Tibial nerve (tissue), 4 donors: ENCODE measurements around the gene PLEKHG7. TPM values are rescaled to one million over a fixed set of nuclear protein-coding genes. Genes with fewer than 3 reads are reported as not detected.
A peak's percentile ranks its signal among the peaks of the same experiment; 100 is the strongest.

ENCODE experiments used
- DNase-seq, 2 donors: peaks; one replicate each; pipeline ENCODE4 v3.0.0-alpha.2; 2019; ENCODE audit warnings: low spot score in 2 of 2
- H3K27ac ChIP-seq, 4 donors: fragments of 200-600 bp; sonication (generic) in 3 of 4; one replicate each; pipeline ENCODE4 v1.5.1; 2017 to 2019; ENCODE audit warnings: mild to moderate bottlenecking in 1 of 4
- H3K27me3 ChIP-seq, 2 donors: fragments of 200-600 bp; sonication (generic) in 1 of 2; one replicate each; pipeline versions ENCODE4 v1.5.1 to v1.6.0; 2017 to 2019
- H3K36me3 ChIP-seq, 3 donors: fragments of 200-600 bp; sonication (generic); one replicate each; pipeline ENCODE4 v1.5.1; 2018 to 2019
- H3K4me1 ChIP-seq, 4 donors: fragments of 200-600 bp; sonication (generic) in 3 of 4; one replicate each; pipeline ENCODE4 v1.5.1; 2017 to 2019
- H3K4me3 ChIP-seq, 4 donors: fragments of 200-600 bp; sonication (generic) in 3 of 4; one replicate each; pipeline ENCODE4 v1.5.1; 2017 to 2019; ENCODE audit warnings: mild to moderate bottlenecking in 1 of 4, moderate library complexity in 1 of 4
- H3K9me3 ChIP-seq, 4 donors: fragments of 200-600 bp; sonication (generic) in 3 of 4; one replicate each; pipeline ENCODE4 v1.5.1; 2017 to 2019
- EP300 ChIP-seq, 2 donors: sonication (generic); formaldehyde crosslinking; IDR thresholded peaks; one replicate each; pipeline ENCODE4 v1.6.1; 2017; ENCODE audit warnings: antibody characterized with exemption in 2 of 2, mild to moderate bottlenecking in 1 of 2
- POLR2A ChIP-seq, 2 donors: fragments of 450-650 bp; IDR thresholded peaks; one replicate each; pipeline ENCODE4 v1.6.1; 2017; ENCODE audit warnings: antibody characterized with exemption in 2 of 2, mild to moderate bottlenecking in 2 of 2, moderate library complexity in 2 of 2
- WGBS, 2 donors: methylation state at CpG; one replicate each; pipeline ENCODE4 v1.1.5; 2018; 5-methylcytosine and 5-hydroxymethylcytosine counted together
- total RNA-seq, 4 donors: library from RNA; depleted of rRNA; stranded (reverse); fragments of >200 nt; gene quantifications; one replicate each; pipeline ENCODE4 v1.1.0, GENCODE V29; 2016
- TF ChIP-seq, protein P1 (sequence below), 5 experiments: fragments of 200-600 bp in 3 of 5; fragments of 450-650 bp in 2 of 5; sonication (generic) in 3 of 5; IDR thresholded peaks; one replicate each; pipeline ENCODE4 v1.5.1; 2016 to 2019; ENCODE audit warnings: antibody characterized with exemption in 5 of 5, mild to moderate bottlenecking in 3 of 5, moderate library complexity in 2 of 5

Gene PLEKHG7
- total RNA-seq, 4 donors from 2014 or later = 1.2 to 3.1 (median 2.2) TPM

GRCh38 chr12:92695577-92695976, 7.2 kb upstream of the PLEKHG7 start:
- 62 to 74% methylated on average over 1 of the region's 1 CpG for WGBS, 2 donors

GRCh38 chr12:92696216-92696615, 6.6 kb upstream of the PLEKHG7 start:
- peaks cover 0 to 6% (median 0%) of the 10 kb centered on the region in 4 donors for H3K9me3 ChIP-seq
- no peaks in the 10 kb centered on the region for H3K27me3 ChIP-seq
- DNase-seq = peak in 1 of 2 donors; percentile 15
- peak overlapping the region in 1 of 4 donors; percentile 58 for H3K27ac ChIP-seq
- H3K4me1 ChIP-seq = peaks cover 0 to 7% (median 0%) of the 10 kb centered on the region in 4 donors
- no peak overlapping the region for H3K4me3 ChIP-seq
- no peaks in the 10 kb centered on the region for H3K36me3 ChIP-seq
- TF ChIP-seq POLR2A (IDR thresholded peaks at IDR 0.05) = no peak
- no peak for TF ChIP-seq EP300 (IDR thresholded peaks at IDR 0.05)
- TF ChIP-seq, protein P1, sequence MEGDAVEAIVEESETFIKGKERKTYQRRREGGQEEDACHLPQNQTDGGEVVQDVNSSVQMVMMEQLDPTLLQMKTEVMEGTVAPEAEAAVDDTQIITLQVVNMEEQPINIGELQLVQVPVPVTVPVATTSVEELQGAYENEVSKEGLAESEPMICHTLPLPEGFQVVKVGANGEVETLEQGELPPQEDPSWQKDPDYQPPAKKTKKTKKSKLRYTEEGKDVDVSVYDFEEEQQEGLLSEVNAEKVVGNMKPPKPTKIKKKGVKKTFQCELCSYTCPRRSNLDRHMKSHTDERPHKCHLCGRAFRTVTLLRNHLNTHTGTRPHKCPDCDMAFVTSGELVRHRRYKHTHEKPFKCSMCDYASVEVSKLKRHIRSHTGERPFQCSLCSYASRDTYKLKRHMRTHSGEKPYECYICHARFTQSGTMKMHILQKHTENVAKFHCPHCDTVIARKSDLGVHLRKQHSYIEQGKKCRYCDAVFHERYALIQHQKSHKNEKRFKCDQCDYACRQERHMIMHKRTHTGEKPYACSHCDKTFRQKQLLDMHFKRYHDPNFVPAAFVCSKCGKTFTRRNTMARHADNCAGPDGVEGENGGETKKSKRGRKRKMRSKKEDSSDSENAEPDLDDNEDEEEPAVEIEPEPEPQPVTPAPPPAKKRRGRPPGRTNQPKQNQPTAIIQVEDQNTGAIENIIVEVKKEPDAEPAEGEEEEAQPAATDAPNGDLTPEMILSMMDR (IDR thresholded peaks at IDR 0.05) = no peak

More at GRCh38 chr12:92695577-92695976, 7.2 kb upstream of the PLEKHG7 start:
- no peak overlapping the region for H3K4me3 ChIP-seq
- no peaks in the 10 kb centered on the region for H3K27me3 ChIP-seq
- TF ChIP-seq POLR2A (IDR thresholded peaks at IDR 0.05) (no peak), EP300 (IDR thresholded peaks at IDR 0.05) (no peak)
- TF ChIP-seq, protein P1 (IDR thresholded peaks at IDR 0.05) = no peak
- H3K27ac ChIP-seq = no peak overlapping the region
- peaks cover 0 to 7% (median 0%) of the 10 kb centered on the region in 4 donors for H3K4me1 ChIP-seq
- H3K9me3 ChIP-seq = peaks cover 0 to 6% (median 0%) of the 10 kb centered on the region in 4 donors
- no peaks in the 10 kb centered on the region for H3K36me3 ChIP-seq
- DNase-seq = no peak

DNA sequence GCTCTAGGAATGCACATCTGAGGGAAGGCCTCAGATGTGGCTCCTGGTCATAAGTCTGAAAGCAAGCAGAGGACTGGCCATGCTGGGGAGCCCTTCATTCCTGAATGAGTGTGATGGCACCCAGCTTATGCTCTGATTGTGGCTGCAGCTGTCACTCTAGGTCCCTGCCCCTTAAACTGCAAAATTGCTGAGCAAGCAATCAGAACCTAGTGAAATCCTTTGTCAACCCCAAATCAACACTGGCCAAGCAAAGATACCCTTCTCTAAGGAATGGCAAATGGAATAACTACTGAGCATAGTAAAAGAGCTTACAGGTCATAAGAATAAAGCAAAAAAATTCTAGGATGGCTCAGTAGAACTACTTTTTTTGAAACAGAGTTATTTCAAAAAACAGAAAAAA, 4.3 kb upstream of the PLEKHG7 start:
- DNase-seq = no peak
- TF ChIP-seq POLR2A (IDR thresholded peaks at IDR 0.05) = no peak
- TF ChIP-seq EP300 (IDR thresholded peaks at IDR 0.05) = no peak
- TF ChIP-seq, protein P1 (IDR thresholded peaks at IDR 0.05) = no peak

GRCh38 chr12:92701441-92701840, 1.3 kb upstream of the PLEKHG7 start:
- no peaks in the 10 kb centered on the region for H3K36me3 ChIP-seq
- no peak for DNase-seq
- WGBS, 2 donors = 57 to 76% methylated on average over 1 of the region's 1 CpG
- no peak overlapping the region for H3K27ac ChIP-seq
- TF ChIP-seq POLR2A (IDR thresholded peaks at IDR 0.05) = no peak
- TF ChIP-seq, protein P1 (IDR thresholded peaks at IDR 0.05) = no peak
- no peak for TF ChIP-seq EP300 (IDR thresholded peaks at IDR 0.05)
- no peaks in the 10 kb centered on the region for H3K27me3 ChIP-seq
- peaks cover 0 to under 1% (median 0%) of the 10 kb centered on the region in 4 donors for H3K4me1 ChIP-seq
- H3K9me3 ChIP-seq = no peaks in the 10 kb centered on the region
- H3K4me3 ChIP-seq = no peak overlapping the region

More for the DNA sequence above, 4.3 kb upstream of the PLEKHG7 start:
- no peaks in the 10 kb centered on the region for H3K36me3 ChIP-seq
- H3K4me1 ChIP-seq = peaks cover 0 to 7% (median 0%) of the 10 kb centered on the region in 4 donors
- H3K27ac ChIP-seq = no peak overlapping the region
- H3K4me3 ChIP-seq = no peak overlapping the region
- H3K27me3 ChIP-seq = no peaks in the 10 kb centered on the region
- no peaks in the 10 kb centered on the region for H3K9me3 ChIP-seq

DNA sequence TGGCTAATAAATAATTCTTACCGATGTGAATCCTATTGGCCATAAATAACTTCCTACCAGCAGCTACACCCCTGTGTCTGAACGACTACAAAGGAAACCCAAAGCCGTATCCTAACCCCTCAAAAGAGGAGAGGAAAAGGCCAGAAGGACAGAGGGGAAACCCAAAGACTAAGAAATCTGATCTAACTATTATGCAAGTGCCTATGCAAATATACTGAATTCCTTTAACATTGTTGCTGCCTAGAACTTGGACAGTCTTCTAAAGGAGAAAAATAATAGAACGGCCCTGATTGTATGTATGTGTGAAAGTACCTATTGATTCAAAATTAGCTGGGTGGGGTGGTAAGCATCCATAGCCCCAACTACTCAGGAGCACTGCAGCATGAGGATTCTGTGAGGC, 997 bp downstream of the PLEKHG7 start:
- Histone ChIP-seq H3K4me1 (no peaks in the 10 kb centered on the region), H3K4me3 (no peak overlapping the region), H3K27me3 (no peaks in the 10 kb centered on the region), H3K27ac (no peak overlapping the region), H3K36me3 (no peaks in the 10 kb centered on the region), H3K9me3 (no peaks in the 10 kb centered on the region)
- no peak for DNase-seq
- TF ChIP-seq EP300 (IDR thresholded peaks at IDR 0.05) (no peak), POLR2A (IDR thresholded peaks at IDR 0.05) (no peak)
- TF ChIP-seq, protein P1 (IDR thresholded peaks at IDR 0.05) = no peak
- 60 to 61% methylated on average over 4 of the region's 4 CpGs for WGBS, 2 donors
